HG02870 (cell line): ENCODE results near the gene KRTAP10-2.

ENCODE experiments used
- ATAC-seq: cut with Tn5 transposase; IDR thresholded peaks from one replicate; pipeline ENCODE4 v1.9.1; 2021; ENCODE audit warnings: mild to moderate bottlenecking, moderate library complexity; ENCODE audit not compliant: unreplicated experiment

The KRTAP10-2 gene

DNA sequence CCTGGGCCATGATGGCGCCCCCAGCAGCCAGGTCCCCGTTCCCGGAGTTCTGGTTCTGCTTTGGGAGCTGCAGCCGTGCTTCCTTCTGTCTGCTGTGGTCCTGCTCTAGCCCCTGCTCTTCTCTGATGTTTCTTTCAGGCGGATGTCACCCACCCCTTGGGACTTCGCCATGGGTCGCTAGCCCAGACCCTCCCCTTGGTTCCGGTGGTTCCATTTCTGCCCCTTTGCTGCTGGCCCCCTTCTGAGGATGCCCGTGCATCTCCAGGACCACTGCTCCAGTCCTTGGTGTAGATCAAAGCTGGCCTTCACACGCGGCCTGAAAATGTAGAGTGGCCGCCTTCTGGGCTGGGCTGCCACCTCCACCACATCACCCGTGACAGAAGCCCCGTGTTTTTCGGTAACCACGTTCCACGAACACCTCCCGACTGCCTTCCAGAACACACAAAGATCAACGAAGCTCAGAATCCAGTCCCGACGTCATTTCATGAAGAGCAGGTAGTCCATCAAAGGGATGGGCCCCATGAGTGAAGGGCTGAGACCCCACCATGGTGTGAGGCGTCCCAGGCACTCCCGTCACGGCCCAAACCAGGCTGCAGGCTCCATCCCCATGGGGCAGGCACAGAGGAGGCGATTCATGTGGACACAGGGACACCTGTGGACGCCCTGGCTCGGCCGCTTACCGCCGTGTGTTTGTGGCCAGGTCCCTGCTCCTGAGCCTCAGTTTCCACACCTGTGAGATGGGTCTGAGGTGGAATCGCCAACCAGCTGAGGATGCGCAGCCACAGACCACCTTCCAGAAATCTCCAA is 35.7 kb downstream of the KRTAP10-2 start:
- no peak for ATAC-seq

DNA sequence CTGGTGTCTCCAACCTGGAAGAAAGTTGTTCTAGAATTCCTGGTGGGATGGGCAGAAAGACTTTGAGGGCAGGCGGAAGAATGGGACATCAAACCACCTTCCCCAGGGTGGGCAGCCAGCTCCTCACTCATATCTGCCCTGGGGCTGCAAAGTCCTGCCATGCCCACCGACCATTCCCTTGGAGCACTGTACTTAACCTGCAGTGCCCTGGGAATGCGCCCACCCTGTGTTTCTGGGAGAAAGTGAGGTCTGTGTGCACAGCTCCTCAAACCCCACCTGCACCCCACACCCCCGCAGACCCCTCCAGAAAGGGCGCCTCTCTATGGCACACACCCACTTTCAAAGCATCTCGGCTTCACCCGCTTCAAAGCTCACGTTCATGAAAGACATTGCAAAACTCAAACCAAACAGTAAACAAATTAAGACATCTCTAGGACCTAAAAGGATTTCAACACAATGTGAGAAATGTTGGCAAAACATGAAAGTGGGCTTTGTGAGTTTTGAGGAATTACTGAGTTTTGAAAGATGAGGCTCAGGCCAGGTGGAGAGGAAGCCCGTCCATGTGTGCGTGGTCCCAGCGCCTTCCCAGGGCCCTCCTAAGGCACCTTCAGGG is 36.5 kb downstream of the KRTAP10-2 start:
- ATAC-seq, result no peak

DNA sequence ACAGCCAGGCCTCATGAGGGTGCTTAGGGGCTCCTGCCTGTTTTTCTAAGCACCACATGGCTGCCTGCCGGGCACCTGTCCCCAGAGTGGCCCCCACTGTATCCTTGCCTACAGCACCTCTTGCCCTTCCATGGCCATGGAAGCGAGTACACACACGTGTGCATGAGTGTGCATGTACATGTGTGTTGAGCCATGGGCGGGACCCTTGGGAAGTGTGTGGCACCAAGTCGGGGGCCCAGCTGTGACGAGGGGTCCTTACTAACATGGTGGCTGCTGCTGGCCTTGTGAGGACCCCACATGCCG is 37.1 kb downstream of the KRTAP10-2 start:
- no peak for ATAC-seq

DNA sequence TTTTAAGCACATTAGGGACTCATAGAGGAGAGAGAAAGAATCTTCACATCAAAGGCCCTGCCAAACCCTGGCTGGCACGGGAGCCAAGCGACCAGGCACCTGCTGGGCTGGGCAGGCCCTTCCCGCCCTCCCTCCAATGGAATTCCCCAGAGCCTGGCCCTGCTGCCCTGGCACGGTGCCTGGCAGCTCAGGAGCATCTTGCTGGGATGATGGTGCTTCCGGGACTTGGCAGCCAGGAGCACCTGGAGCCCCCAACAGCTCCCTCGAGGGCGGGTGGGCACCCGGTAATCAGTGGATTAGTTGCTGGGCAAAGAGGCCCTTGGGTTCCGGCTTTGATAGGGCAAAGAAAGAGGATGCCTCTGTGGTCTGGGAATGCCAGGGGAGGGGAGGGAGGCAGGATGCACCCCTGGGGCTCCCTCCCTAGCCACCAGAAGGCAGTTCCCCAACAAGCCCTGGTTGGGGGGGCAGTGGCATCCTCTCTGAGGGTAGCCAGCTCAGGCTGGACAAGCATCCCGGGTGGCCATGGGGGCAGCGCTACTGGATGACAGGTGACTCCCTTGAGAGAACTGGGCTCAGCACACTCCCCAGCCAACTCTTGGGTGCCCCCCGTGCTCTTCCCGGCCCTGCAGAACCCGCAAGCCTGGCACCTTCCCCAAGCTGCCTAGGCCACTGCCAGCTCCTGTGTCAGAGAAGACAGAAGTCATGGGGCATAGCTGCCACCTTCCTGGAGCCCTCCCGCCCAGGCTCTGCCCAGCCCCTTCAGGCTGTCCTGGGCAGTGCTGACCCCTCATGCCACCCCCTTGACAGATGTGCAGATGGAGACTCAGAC is 37.7 kb downstream of the KRTAP10-2 start:
- no peak for ATAC-seq

DNA sequence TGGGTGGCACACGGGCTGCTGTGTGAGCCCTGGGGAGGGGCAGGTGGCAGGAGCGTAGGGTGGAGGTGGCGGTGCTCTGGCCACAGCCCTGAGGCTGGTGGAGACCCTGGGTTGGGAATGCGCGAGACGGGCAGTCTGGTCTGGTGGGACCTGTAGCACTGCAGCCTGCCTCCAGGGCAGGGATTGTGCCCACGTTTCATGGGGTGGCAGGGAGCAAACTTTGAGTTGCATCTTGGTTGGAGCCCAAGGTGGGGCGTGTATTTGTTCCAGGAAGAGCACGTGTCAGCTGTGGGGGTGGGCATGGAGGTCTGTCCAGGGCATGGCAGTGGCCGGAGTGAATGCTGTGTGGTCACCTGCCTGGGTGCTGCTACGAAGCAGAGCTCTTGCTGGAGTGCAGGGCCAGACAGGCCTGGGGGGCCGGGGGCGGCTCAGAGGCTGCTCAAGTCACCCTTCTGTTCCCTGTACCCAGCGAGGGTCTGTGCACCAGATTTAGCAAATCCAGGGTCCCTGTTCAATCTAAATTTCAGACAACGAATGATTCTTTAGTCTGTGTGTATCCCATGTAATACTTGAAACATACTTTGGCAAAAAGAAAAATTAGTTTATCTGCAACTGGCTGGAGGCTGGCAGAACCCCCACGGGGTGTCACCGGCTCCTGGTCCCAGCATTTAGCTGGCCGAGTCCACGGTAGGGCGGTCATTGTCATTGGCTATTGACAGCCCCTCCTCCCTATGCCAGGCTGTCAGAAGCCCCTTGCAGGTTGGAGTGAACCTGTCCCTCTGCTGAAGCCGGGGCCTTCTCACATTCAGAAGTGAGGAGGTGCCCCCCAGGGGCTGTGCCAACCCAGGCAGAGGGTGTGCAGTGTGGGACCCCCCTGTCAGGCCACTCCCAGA is 38.6 kb downstream of the KRTAP10-2 start:
- no peak for ATAC-seq

DNA sequence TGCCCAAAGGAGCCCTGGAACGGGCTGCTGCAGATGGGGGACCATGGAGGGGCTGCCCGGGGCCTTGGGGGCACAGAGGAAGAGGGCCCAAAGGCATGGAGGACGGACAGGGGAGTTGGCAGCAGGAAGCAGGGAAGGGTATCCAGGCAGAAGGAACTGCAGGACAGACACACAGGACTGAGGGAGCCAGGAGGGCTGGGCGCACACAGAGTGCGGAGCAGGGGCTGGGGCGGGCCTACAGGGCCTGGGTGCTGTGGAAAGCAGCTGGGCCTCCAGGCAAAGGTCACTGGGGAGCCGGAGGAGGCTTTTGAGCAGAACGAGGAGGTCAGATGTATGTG is 39.4 kb downstream of the KRTAP10-2 start:
- ATAC-seq, result no peak

DNA sequence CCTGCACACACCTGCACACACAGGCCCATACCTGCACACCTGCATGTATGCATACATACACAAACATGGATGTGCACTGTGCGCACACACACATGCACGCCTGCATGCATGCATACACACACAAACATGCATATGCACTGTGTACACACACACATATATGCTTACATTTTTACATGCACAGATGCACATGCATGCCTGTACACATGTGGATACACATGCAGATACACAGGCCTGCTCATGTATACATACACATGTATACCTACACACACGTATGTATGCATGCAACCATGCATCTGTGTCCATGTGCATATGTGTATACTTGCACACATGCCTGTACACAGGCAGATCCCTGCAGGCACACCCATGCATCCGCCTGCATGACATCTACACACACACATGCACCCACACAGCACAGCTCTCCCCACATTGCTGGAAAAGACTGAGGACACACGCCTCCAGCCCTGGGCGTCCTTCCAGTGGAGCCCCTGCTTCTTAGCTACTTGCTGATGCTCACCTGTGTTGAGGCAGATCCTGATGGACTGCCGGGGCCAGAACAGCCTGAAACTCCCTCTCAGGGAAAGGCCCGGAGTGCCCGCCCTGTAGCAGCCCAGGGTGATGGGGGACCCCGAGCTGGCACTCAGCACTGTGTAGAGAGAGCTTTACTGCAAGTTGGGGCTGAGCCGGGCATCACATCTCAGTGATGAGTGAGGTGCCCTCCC is 39.9 kb downstream of the KRTAP10-2 start:
- ATAC-seq, result no peak

DNA sequence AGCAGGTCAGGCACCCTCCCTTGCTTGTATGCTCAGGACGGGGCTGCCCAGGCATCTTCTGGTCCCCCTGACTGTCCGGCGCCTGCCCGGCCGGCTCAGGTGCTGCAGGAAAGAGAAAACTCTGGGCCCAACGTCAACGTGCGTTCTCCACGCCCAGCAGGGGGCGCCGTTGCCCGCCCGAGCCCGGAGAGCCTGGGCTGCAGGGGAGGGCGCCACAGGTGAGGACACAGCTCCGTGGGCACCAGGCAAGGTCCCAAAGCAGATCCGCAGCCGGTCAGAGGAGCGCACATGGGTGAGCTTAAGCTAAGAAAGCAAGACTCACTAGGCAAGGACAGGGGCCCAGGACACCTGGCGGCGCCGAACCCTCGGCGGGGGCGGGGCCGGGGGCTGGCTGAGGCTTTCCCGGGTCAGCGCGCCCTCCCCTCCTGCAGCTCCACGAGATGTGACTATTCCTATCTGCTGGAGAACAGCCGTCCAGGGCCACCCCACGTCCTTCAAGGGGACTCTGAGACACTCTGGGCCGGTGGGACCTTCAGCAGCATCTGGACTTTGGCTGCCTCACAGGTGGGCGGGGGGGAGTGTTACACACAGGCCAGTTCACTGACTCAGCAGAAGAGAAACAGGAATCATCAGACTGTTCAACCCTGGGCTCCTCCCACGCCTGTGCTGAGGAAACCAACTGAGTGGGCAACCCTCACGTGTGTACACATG is 40.6 kb downstream of the KRTAP10-2 start:
- no peak for ATAC-seq

DNA sequence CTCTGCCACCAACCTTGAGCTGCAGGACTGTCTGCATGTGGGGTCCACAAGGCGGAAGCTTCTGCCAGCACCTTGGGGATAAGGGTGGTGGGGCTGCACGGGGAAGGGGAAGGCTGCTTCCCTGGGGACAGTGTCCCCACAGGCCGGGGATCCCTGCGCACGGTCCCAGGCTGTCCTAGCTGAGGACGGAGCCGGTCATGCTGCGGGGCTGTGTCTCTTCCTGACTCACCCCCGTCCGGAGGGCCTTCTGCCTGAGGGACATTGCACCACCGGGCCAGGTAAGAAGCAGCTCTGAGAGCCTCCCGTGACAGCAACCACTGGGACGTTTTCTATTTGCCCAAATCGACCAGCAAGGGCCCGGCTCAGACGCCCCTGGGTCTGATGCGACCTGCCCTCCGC is 41.2 kb downstream of the KRTAP10-2 start:
- no peak for ATAC-seq

DNA sequence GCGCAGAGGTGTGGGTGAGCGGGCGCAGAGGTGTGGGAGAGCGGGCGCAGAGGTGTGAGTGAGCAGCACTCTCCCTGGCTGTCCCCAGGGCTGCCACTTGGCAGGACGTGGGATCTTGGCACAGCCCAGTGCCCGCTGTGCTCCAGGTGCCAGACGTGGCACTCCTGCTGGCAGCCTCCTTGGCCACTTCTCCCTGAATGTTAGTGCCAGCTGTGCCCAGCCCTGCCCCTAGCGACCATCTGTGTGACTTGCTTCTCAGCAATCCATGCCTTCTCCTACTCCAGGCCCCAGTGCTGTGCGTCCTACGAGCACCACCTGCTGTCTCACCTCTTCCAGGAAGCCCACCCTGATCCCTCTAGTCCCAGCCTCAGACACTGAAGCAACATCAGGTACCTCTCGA is 41.8 kb downstream of the KRTAP10-2 start:
- no peak for ATAC-seq

DNA sequence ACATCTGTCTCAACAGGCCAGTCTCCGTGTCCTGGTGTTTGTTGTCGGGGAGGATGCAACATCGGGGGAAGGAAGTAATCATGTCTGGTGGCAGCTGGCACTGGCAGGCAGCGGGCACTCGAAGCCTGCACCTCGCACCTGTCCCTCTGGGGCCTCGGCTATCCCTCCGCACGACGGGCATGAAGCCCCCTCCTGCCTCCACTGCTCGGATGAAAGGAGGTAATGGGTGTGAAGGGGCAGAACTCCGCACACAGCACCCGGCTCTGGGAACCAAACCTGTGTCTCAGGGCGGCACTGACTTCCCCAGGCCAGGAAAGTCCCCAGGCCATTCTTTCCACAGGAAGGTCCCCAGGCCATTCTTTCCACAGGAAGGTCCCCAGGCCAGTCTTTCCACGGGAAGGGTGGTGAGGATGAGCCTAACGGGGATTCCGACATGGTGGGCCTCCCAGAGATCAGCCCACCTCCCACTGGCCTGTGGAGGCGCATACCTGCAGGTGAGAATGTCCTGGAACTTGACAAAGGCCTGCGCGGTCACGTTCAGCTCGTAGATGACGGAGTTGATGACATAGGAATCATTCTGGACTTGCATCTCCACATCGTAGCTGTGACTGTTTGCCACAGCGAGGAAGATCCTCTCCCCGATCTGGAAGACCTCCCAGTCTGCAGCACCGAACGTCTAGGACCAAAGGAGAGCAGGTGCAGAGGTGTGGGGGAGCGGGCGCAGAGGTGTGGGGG is 42.4 kb downstream of the KRTAP10-2 start:
- ATAC-seq, result no peak

DNA sequence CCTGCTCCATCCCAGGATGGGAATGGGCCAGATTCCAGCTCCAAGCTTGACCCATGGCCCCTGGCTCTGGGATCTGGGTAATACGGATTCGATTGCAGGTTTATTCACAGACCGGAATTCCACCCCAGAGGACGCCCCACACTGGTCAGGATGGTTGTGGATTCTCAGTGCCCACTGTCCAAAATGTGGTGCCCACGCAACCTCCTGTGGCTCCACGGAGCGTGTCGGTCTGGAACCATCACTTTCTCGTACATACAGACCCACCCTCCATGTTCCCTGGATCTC is 42.9 kb downstream of the KRTAP10-2 start:
- no peak for ATAC-seq

DNA sequence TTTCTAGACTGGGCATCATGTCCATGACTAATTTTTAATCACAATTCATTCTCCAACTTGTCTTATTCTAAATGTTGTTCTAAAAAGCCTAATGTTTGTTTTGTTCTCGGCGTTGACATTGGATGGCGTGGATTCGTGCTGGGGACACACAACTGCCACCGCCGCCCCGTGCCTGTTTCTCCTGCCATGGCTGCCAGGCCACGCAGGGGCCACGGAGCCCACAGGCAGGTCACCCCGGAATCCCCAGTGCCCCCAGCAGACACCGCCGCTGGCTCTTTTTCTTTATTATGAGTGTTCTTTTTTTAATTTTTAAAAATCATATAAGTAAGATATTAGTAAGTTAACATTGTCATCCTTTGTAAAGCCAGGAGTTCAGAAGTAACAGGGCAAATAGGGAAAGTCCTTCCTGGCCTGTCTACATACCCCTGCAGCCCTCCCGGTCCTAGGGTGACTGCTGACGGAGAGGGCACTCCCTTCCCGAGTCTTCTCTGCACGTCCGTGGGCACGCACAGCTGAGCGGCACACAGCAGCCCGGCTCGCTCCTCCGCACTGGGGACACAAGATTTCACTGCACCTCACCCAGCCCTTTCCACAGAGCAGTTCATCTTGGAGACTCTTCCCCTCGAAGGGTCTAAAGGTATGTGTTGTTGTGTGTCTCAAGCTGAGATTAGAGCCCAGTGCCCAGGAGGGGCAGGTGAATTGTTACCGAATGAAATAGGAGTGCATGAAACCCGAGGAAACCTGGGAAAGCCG is 43.5 kb downstream of the KRTAP10-2 start:
- ATAC-seq, result no peak

DNA sequence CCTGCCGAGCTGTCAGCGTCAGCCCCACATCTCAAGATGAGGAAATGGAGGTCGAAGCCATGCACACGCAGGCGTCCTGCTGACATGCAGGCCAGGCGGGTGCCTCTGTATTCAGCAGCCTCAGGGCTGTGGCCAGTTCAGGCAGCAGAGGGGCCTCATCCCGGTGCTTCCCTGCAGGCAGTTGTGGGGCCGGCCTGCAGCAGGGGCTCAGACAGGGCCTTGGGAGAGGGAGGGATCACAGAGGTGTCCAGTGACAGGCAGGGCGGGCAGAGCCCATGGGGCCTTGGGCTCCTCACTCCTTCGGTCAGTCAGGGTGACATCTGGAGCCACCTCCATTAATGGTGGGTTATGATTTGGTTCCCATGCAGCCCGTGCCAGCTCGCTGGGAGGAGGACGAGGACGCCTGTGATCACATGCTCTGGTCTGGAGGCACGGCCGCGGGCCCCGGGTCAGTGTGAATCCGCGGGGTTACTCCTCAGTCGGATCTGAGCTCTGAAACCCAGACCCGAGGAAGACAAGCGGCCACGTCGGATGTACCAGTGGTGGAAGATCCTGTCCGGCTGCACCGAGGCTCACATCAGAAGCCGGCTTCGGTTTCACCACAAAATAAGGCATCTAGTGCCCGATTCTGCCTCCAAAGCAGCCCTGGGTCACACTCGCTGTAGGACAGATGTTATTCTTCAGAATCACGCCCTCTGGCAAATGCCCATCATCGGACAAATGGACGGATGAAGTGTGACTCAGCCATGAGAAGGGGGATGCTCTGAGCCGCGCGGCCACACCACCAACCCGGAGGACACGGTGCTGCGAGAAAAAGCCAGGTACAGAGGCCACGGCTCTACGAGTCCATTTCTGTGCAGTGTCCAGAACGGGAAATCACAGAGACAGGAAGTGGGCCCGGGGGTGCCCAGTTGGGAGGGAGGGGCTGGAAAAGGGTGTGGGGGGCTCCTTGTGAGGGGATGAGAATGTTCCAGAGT is 44.7 kb downstream of the KRTAP10-2 start:
- no peak for ATAC-seq

DNA sequence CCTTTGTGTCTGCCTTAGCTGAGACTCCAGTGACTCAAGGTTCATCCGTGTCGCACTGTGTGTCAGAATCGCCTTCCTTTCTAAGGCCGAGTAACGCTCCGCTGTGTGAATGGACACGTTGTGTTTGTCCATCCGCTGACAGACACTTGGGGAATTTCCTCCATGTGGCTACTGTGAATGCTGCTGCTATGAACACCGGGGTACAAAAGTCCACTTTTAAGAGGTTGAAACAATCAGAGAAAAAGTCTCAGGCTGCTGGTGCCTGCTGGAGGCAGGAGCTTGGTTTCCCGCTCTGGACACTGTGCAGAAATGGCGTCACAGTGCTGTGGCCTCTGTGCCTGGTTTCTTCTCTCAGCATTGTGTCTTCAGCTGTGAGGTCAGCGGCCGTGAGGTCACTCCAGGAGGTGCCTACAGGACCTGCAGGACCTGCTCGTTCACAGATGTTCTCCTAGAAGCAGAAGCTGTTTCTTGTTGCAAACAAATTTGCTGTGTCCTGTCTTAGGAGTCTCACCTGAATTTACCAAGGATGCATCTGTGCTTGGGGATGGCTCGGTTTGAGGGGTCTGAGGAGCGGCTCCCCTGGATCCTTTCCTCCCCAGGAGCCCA is 45.5 kb downstream of the KRTAP10-2 start:
- no peak for ATAC-seq

DNA sequence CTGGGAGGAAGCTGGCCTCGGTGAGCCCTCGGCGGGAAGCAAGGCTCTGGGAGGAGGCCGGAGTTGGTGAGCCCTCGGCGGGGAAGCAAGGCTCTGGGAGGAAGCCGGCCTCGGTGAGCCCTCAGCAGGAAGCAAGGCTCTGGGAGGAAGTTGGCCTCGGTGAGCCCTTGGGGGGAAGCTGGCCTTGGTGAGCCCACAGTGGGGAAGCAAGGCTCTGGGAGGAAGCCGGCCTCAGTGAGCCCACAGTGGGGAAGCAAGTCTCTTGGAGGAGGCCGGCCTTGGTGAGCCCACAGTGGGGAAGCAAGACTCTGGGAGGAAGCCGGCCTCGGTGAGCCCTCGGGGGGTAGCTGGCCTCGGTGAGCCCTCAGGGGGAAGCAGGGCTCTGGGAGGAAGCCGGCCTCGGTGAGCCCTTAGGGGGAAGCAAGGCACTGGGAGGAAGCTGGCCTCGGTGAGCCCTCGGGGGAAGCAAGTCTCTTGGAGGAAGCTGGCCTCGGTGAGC is 47.4 kb downstream of the KRTAP10-2 start:
- ATAC-seq, result no peak
